HEK293 (cell line): Measurements from ENCODE around the gene CLEC4A.

Source experiments
- ZNF777 ChIP-seq: fragments of 450-650 bp; formaldehyde crosslinking; IDR thresholded peaks from 2 replicates; pipeline ENCODE4 v1.5.1; 2017; ENCODE audit warnings: missing biosample characterization, missing genetic modification characterization, borderline replicate concordance
- TF ChIP-seq, protein P1 (sequence below): fragments of 450-650 bp; formaldehyde crosslinking; IDR thresholded peaks from 2 replicates; pipeline ENCODE4; 2016; ENCODE audit warnings: missing biosample characterization, missing genetic modification characterization
- TF ChIP-seq, protein P2 (sequence below): fragments of 450-650 bp; formaldehyde crosslinking; IDR thresholded peaks from 2 replicates; pipeline ENCODE4 v1.5.1; 2016; ENCODE audit warnings: missing biosample characterization, missing genetic modification characterization
- TF ChIP-seq, protein P3 (sequence below): fragments of 450-650 bp; formaldehyde crosslinking; IDR thresholded peaks from 2 replicates; pipeline ENCODE4 v1.5.1; 2016; ENCODE audit warnings: missing biosample characterization, missing genetic modification characterization
- TF ChIP-seq, protein P4 (sequence below): fragments of 450-650 bp; formaldehyde crosslinking; IDR thresholded peaks from 2 replicates; pipeline ENCODE4 v1.5.1; 2016; ENCODE audit warnings: missing biosample characterization, missing genetic modification characterization
- TF ChIP-seq, protein P5 (sequence below): fragments of 450-650 bp; IDR thresholded peaks from 2 replicates; pipeline ENCODE4 v1.5.1; 2018; ENCODE audit warnings: missing biosample characterization, mild to moderate bottlenecking, missing genetic modification characterization
- TF ChIP-seq, protein P6 (sequence below): fragments of 450-650 bp; formaldehyde crosslinking; IDR thresholded peaks from 2 replicates; pipeline ENCODE4 v1.5.1; 2017; ENCODE audit warnings: missing biosample characterization, missing genetic modification characterization
- TF ChIP-seq, protein P7 (sequence below): fragments of 450-650 bp; formaldehyde crosslinking; IDR thresholded peaks from 2 replicates; pipeline ENCODE4 v1.5.1; 2016; ENCODE audit warnings: missing biosample characterization, missing genetic modification characterization, low read depth

DNA sequence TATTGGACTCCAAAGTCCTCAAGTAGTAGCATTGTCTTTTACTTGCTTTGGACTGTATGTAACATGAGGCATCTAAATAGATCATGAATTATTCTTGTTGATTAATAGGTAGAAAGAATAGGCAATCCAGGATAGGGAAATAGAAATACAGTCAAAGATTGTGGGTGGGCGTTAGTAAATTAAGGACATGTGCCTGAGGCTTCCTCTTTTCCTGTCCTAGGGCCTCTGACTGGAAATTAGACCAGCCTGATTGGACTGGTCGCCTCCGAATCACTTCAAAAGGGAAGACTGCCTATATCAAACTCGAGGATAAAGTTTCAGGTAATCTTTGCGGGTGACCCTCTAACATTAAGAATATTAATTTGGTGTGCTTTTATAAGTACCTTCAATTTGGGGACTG is 33.7 kb upstream of the CLEC4A start:
- TF ChIP-seq, protein P1, sequence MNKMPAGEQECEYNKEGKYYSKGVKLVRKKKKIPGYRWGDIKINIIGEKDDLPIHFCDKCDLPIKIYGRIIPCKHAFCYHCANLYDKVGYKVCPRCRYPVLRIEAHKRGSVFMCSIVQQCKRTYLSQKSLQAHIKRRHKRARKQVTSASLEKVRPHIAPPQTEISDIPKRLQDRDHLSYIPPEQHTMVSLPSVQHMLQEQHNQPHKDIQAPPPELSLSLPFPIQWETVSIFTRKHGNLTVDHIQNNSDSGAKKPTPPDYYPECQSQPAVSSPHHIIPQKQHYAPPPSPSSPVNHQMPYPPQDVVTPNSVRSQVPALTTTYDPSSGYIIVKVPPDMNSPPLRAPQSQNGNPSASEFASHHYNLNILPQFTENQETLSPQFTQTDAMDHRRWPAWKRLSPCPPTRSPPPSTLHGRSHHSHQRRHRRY: no peak
- TF ChIP-seq, protein P2, sequence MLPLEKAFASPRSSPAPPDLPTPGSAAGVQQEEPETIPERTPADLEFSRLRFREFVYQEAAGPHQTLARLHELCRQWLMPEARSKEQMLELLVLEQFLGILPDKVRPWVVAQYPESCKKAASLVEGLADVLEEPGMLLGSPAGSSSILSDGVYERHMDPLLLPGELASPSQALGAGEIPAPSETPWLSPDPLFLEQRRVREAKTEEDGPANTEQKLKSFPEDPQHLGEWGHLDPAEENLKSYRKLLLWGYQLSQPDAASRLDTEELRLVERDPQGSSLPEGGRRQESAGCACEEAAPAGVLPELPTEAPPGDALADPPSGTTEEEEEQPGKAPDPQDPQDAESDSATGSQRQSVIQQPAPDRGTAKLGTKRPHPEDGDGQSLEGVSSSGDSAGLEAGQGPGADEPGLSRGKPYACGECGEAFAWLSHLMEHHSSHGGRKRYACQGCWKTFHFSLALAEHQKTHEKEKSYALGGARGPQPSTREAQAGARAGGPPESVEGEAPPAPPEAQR (tag by site-specific recombination): no peak
- TF ChIP-seq ZNF777 (tag by site-specific recombination): no peak
- TF ChIP-seq, protein P3, sequence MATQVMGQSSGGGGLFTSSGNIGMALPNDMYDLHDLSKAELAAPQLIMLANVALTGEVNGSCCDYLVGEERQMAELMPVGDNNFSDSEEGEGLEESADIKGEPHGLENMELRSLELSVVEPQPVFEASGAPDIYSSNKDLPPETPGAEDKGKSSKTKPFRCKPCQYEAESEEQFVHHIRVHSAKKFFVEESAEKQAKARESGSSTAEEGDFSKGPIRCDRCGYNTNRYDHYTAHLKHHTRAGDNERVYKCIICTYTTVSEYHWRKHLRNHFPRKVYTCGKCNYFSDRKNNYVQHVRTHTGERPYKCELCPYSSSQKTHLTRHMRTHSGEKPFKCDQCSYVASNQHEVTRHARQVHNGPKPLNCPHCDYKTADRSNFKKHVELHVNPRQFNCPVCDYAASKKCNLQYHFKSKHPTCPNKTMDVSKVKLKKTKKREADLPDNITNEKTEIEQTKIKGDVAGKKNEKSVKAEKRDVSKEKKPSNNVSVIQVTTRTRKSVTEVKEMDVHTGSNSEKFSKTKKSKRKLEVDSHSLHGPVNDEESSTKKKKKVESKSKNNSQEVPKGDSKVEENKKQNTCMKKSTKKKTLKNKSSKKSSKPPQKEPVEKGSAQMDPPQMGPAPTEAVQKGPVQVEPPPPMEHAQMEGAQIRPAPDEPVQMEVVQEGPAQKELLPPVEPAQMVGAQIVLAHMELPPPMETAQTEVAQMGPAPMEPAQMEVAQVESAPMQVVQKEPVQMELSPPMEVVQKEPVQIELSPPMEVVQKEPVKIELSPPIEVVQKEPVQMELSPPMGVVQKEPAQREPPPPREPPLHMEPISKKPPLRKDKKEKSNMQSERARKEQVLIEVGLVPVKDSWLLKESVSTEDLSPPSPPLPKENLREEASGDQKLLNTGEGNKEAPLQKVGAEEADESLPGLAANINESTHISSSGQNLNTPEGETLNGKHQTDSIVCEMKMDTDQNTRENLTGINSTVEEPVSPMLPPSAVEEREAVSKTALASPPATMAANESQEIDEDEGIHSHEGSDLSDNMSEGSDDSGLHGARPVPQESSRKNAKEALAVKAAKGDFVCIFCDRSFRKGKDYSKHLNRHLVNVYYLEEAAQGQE: no peak
- TF ChIP-seq, protein P4, sequence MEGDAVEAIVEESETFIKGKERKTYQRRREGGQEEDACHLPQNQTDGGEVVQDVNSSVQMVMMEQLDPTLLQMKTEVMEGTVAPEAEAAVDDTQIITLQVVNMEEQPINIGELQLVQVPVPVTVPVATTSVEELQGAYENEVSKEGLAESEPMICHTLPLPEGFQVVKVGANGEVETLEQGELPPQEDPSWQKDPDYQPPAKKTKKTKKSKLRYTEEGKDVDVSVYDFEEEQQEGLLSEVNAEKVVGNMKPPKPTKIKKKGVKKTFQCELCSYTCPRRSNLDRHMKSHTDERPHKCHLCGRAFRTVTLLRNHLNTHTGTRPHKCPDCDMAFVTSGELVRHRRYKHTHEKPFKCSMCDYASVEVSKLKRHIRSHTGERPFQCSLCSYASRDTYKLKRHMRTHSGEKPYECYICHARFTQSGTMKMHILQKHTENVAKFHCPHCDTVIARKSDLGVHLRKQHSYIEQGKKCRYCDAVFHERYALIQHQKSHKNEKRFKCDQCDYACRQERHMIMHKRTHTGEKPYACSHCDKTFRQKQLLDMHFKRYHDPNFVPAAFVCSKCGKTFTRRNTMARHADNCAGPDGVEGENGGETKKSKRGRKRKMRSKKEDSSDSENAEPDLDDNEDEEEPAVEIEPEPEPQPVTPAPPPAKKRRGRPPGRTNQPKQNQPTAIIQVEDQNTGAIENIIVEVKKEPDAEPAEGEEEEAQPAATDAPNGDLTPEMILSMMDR (tag by site-specific recombination): no peak
- TF ChIP-seq, protein P5, sequence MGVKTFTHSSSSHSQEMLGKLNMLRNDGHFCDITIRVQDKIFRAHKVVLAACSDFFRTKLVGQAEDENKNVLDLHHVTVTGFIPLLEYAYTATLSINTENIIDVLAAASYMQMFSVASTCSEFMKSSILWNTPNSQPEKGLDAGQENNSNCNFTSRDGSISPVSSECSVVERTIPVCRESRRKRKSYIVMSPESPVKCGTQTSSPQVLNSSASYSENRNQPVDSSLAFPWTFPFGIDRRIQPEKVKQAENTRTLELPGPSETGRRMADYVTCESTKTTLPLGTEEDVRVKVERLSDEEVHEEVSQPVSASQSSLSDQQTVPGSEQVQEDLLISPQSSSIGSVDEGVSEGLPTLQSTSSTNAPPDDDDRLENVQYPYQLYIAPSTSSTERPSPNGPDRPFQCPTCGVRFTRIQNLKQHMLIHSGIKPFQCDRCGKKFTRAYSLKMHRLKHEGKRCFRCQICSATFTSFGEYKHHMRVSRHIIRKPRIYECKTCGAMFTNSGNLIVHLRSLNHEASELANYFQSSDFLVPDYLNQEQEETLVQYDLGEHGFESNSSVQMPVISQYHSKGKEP: no peak
- TF ChIP-seq, protein P6, sequence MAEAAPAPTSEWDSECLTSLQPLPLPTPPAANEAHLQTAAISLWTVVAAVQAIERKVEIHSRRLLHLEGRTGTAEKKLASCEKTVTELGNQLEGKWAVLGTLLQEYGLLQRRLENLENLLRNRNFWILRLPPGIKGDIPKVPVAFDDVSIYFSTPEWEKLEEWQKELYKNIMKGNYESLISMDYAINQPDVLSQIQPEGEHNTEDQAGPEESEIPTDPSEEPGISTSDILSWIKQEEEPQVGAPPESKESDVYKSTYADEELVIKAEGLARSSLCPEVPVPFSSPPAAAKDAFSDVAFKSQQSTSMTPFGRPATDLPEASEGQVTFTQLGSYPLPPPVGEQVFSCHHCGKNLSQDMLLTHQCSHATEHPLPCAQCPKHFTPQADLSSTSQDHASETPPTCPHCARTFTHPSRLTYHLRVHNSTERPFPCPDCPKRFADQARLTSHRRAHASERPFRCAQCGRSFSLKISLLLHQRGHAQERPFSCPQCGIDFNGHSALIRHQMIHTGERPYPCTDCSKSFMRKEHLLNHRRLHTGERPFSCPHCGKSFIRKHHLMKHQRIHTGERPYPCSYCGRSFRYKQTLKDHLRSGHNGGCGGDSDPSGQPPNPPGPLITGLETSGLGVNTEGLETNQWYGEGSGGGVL (tag by site-specific recombination): no peak
- TF ChIP-seq, protein P7, sequence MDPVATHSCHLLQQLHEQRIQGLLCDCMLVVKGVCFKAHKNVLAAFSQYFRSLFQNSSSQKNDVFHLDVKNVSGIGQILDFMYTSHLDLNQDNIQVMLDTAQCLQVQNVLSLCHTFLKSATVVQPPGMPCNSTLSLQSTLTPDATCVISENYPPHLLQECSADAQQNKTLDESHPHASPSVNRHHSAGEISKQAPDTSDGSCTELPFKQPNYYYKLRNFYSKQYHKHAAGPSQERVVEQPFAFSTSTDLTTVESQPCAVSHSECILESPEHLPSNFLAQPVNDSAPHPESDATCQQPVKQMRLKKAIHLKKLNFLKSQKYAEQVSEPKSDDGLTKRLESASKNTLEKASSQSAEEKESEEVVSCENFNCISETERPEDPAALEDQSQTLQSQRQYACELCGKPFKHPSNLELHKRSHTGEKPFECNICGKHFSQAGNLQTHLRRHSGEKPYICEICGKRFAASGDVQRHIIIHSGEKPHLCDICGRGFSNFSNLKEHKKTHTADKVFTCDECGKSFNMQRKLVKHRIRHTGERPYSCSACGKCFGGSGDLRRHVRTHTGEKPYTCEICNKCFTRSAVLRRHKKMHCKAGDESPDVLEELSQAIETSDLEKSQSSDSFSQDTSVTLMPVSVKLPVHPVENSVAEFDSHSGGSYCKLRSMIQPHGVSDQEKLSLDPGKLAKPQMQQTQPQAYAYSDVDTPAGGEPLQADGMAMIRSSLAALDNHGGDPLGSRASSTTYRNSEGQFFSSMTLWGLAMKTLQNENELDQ (tag by site-specific recombination): no peak
